Stimulated activated CD4-positive, alpha-beta T cell treated with anti-CD3 and anti-CD28 coated beads, Interleukin-12 subunit alpha, Interleukin-12 subunit beta, amount 100 ng/mL, for 48 hours (primary cell): ENCODE measurements around the gene SLC7A14.

Experiments used
- DNase-seq, 3 donors: peaks; one replicate each; pipeline ENCODE4 v3.0.0-alpha.2; 2020; ENCODE audit warnings: low read depth in 2 of 3, low spot score in 1 of 3

SLC7A14 gene

DNA sequence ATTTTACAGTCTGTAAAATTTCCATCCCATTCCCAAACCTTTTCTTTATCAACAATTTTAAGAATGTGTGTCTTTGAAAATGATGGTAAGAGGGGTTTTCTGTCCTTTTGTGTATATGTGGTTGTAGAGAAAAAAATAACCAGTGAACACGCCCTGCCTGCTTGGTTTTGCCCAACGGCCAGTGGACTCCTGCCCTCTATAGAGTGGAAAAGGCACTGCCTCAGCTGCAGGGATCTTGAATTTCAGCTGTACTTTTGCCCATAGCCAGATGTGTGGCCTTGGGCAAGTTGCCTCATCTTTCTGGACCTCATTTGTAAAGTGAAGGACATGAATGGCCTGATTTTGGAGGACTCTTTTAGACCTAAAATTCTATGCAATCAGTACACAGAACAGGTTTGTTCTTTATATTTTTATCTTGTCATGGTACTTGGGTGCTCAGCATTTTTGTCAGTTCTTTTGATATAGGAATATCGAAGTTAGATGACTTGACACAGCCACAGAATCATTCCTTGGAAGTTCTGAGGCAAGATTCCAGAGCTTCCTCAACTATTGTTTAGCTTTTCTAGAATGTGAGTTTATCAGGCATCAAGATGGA, 86.2 kb downstream of the SLC7A14 start:
- no peak for DNase-seq

DNA sequence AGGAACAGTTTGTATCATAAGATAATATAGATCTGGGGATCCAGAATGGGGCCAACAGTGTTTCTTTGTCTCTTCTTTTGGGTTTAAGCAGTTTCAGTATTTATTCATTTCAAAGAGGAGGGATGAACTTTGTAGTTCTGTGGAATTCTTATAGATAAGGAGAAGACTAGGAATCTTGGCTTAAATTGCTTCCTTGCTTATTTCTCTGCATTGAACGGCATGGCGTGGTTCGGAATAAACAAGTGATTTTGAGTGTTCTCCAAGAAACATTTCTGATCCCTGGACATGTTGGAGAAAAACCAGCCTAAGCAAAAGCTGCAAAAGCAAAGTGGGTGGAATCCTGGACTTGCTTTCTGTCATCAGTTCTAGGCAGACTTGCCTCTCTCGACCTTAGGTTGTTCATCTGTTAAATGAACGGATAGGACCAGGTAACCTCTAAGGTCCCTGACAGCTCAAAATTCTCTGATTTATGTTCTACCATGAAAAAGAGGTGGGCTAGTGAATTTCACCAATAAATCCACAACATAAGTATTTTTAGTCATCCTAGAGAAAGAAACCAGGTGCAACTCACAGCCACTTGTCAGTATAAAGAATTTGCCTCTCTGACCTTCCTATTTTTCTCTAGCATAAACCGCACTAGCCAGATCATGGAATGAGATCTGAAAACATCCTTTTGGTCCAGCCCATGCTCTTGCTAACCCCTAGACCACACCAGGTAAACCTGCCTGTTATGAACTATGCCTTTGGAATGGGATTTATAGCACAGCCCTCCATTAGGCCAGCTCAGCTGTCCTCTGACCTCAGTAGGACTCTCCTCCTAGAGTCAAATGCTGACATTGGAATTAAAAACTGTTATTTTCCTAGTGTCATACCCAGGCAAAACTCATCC, 88.4 kb downstream of the SLC7A14 start:
- no peak for DNase-seq

DNA sequence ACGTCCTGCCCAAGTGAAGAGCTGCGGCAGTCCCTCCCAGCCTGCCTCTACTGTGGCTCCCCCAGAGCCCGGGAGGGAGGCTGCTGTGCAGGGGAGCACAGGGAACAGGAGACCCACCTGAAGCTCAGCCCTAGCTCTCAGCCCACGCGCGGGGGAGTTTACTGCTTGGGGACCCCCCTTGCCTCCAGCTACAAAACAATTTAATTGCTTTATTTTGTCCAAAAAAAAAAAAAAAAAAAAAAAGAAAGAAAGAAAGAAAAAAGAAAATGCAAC, 89.1 kb downstream of the SLC7A14 start:
- no peak for DNase-seq

DNA sequence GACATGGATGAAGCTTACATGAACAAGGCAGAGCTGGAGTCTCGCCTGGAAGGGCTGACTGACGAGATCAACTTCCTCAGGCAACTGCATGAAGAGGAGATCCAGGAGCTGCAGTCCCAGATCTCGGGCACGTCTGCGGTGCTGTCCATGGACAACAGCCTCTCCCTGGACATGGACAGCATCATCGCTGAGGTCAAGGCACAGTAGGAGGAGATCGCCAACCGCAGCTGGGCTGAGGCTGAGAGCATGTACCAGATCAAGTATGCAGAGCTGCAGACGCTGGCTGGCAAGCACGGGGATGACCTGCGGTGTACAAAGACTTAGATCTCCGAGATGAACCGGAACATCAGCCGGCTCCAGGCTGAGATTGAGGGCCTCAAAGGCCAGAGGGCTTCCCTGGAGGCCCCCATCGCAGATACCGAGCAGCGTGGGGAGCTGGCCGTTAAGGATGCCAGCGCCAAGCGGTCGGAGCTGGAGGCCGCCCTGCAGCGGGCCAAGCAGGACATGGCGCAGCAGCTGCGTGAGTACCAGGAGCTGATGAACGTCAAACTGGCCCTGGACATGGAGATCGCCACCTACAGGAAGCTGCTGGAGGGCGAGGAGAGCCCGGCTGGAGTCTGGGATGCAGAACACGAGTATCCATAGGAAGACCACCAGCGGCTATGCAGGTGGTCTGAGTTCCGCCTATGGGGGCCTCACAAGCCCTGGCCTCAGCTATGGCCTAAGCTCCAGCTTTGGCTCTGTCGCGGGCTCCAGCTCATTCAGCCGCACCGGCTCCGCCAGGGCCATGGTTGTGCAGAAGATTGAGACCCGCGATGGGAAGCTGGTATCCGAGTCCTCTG, 89.6 kb downstream of the SLC7A14 start:
- DNase-seq, result no peak

DNA sequence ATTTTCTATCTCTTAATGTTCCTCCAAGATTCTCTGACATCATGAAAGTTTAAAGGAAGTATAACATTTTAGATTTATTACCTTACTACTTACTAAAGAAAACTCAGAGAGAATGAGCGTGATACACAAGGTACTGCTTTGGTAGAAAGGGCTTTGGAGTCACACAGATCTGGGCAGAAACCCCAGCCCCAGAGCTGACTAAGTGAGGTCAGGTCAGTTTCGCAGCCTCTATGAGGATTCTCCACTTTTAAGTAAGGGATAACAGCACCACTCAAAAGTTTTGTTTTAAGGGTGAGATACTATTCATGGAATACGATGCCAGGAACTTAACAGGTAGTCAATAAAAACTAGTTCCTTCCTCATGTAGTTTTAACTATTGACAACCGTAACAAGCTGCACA, 91.1 kb downstream of the SLC7A14 start:
- no peak for DNase-seq

DNA sequence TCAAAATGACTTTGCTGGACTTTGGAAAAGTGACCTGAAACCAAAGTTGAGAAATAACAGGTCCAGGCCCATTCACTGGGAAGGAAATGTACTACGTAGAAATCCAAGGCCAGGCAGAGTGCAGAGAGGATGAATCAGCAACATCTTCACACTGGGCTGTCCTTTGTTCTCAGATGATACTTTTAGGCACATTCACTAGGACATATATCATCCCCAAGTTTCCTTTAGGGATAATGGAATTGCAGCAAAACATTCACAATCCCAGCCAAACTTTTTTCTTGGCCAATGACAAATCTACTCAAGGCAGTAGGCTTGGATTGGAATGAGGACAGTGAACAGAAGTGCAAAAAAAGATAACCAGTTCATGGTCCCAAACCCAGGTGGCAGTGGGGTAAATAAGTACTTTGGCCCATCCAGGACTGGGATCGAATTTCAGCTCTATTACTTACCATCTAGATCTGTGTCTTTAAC, 92.1 kb downstream of the SLC7A14 start:
- no peak for DNase-seq

DNA sequence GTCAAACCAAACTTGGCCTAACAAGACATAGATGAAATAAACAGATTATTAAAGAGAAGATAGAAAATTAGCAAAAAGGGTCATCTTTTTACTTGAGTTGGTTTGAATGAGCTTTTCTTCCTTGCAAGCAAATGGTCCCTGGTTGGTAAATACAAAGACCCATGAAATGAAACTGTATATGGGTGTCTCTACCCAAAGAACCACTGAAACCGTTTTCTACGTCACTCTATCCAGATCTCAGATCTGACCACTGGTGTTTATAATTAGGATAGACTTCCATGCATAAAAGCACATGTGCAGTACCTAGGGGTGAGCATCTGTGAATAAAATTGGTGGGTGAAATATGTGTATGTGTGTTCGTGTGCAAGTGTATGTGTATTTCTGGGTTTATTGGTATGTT, 94.0 kb downstream of the SLC7A14 start:
- no peak for DNase-seq

DNA sequence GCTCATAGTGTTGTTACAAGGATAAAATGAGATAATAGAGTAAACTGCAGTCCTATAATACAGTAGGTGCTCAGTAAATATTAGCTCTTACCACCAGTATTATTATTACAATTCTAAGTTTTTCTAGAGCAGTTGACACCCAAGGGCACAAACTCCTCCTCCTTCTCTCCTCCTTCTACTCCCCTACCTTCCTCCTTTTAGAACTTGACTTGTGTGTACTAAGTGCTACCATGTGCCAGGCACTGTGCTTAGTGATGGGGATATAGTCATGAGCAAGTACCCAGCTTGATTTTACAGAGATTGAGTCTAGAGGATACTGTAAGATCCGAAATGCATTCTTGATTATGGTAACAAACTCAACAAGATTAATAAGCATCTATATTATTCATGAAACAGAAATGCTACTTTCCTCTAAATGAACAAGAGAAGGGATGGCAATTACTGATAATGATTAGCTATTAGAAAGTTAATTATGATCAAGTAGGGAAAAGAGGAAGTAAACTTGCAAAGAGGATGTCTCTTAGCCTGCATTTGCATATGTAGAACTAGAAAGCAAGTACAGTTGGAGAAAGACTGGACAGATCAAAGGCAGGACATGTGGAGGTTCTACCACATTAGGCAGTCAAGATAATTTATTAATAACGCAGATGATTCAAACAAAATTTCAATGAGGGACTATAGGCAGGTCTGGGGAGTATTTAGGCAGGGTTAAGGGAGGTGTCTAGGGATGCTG, 94.9 kb downstream of the SLC7A14 start:
- no peak for DNase-seq

DNA sequence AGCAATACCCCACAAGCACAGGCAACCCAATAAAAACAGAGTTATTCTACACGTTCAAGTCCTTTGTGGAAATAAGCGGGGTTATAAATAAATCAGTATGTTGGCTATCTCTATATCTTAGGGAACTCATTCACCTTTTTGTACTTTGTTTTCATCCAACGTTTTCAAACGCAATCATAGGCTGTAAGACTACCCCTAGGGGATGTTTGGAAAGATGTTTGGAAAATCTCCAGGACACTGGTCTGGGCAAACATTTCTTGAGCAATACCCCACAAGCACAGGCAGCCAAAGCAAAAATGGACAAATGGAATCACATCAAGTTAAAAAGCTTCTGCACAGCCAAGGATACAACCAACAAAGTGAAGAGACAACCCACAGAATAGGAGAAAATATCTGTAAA, 97.1 kb downstream of the SLC7A14 start:
- DNase-seq, result no peak

DNA sequence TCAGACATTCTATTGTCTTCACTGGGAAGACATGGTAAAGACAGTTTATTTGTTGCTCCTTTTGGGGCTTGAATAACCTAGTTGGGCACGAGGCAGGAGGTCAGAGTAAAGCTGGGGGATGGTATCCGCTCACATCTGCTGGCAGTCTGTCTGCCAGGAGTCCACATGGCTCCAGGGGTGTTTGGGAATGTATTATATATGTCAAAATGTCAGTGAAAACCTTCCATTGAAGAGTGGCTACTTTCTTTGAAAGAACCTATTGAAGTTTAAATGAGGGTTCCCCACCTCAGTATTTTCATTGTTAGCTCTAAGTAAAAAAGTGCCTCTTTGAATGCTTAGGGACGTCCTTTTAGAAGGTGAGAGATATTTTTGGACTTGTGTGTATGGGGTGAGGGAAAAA, 98.8 kb downstream of the SLC7A14 start:
- DNase-seq, result no peak

DNA sequence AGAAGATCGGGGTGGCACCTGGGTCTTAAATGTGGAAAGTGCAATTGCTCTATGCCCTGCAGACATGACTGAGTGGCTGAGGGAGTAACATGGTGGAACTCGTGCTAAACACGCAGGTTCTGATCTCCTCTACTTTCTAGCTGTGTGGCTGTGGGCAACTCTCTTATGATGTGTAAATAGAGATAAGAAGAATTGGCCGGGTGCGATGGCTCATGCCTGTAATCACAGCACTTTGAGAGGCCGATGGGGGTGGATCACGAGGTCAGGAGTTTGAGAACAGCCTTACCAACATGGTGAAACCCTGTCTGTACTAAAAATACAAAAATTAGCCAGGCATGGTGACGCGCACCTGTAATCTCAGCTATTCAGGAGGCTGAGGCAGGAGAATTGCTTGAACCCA, 99.5 kb downstream of the SLC7A14 start:
- no peak for DNase-seq

DNA sequence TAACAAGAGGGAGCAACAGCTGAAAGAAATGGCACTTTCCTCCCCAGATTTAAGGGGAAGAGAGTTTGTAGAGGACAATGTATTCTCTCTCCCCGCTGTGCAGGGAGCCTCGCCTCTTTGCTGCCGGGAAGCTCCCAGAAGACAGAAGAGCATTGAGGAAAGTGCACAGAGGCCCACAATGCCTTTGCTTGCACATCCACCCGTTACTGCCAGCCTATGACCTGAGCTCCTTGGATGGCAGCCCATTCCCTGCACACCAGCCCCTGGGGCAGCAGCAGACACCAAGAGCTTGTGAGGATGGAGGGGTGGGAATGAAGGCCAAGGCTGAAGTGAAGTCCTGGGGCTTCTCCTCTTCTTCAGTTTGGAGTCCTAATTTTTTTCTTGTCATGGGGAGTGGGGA, 100.2 kb downstream of the SLC7A14 start:
- DNase-seq, result no peak

DNA sequence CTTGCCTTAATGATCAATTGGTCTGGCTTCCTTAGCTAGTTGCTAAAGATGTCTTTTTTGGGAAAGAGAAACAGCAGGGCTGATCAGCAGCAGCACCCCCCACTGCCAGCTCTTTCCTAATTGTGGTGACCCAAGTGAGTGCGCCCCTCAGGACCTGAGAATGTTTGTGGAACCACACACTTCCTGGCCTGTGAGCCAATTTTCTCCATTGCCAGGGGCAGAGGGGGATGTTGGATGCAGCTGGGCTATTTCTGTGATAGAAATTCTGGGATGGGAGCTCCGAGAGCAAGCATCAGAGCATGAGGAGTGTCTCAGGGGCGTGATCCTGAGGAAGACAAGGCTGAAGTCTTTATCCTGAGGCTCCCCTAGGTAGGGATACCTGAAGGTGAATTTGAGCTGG, 100.6 kb downstream of the SLC7A14 start:
- DNase-seq, result no peak

DNA sequence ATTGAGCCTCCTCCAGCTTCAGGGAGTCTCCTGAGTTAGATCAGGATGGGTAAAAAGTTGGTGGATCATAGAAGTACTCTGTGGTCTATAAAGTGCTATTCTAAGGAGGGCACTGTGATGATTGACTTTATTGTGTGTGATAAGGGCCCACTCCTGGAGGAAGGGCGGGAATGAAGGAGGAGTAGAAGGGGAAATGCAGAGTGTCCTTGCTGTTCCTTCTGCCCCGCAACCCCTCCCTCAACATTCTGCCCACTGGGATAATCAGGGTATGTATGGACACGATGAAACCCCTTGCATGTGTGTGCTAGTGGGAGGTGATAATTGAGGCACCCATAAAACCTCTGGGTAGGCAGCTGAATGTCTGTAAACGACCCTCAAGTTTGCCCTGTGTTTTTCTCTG, 101.0 kb downstream of the SLC7A14 start:
- no peak for DNase-seq

DNA sequence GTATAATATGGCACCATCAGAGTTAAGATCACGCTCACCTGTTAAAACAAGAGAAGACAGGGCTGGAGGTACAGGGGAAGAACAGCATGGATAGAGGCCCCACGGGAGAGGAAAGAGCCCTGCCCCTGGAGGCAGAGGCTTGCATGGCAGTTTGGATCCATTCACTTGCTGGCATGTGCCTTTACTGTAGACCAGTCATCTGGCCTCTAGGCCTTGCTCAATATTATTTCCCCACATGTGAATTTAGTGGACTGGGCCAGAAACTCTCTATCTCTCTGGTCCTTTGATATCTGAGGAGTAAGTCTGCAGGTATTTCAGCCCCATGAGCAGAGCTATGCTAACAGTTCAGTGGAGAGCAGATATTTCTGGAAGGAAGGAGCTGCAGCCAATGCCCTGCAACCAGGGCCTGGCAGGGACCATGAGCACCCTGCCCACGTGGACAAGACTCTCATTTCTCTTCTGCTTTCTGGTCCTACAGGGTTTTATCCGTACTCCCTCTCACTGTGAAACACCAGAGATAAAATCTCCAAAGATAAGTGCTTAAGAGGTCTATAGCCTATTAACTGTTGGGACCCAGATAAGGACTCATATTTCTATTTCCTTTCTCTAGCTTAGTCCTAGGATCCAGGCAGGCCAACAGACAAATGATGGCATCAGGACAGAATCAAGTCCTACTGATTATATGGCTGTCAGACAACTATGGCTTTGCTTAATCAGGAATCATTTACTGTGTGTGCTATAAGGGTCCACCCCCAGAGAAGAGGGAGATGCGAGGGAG, 102.2 kb downstream of the SLC7A14 start:
- no peak for DNase-seq

DNA sequence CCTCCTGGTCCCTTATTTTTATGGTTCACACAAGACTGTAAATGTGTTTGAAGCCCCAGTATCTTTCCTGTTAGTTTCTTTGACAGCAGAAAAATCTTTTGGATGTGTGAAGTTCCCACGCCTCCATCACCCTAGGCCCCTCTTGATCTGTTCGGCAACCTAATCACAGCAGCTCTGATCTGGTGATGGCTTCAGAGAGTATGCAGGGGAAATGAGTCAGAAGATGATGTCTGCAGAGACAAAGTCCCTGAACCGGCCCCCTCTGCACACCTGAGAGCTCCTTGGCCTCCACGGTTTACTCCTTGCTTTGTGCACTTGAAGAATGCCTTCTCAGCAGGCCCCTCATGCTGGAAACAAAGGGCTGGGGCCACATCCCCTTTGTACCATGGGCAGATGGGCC, 103.7 kb downstream of the SLC7A14 start:
- no peak for DNase-seq

DNA sequence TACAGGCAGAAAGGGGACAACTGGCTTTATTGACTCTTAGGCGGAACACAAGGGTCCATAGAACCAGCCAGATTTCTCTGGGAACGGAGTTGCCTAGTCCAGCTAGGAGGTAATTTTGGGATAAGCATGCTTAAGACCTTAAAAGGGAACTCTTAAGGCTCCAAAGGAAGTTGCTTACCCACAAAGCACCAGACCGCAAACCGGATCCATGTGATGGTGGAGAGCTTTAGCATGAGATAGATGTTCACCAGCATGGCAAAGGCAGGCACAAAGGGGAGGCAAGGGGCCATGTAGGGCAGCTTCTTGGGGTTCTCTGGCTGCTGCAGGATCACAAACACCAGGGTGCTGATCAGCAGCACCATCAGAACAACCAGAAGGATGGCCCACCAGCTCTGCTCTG, 105.8 kb downstream of the SLC7A14 start:
- no peak for DNase-seq

DNA sequence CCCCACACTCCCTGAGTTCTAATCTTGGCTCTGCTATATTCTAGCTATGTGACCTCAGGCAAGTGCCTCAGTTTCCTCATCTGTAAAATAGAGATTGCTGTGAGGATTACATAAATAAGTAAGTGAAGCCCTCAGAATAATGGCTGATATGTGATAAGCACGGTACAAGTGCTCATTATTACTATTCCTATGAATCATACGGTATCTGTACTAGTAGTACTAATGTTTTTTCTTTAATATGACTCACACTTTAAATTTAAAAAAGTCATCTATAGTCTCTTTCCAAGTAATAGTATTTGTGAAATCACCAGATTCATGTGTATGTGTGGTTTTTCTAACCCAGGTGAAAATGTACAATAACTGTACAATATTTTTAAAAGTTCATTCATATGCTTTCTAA, 108.5 kb downstream of the SLC7A14 start:
- DNase-seq, result no peak

DNA sequence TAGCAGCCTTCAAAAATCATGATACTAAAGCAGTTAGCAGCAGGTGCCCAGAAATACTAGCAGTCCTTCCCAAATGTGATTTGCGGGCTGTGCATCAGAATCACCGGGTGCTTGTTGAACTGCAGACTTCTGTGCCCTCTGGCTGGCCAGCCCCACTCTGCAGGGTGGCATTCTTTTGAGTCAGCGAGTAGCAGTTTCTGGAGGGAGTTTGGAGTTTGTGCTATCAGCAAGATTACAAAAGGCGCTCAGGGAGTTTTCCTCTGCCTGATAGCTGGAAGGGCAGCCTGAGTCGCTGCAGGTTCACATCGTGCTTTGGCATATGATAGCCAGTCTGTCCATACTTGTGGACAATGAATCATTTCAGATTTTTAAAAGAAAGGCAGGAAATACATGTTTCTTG, 109.6 kb downstream of the SLC7A14 start:
- no peak for DNase-seq

DNA sequence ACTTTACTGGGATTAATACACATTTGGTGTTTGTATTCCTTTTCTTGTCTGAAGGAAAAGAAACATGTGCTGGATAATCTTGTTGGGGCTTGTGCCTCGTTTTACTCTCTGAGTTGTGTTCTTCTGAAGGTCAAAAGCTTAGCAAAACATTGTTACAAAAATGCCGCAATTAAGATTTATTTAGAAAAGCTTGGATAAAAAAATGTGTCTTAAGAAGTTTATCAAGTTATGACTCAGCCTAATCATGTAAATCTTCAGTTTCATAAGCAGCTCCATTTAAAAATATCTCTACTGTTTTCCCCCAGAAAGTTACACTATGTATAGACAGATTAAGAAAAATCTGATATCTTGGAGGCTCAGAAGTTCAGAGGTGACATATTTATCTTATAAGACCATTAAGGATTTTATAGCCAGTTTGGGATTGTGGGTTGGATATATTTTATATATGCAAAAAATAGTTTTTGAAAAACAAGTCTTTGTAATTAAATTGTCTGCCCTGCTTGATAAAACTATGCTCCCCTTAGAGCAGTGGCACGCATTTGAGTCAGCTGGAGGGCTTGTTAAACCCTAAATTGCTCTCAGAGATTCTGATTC, 110.7 kb downstream of the SLC7A14 start:
- no peak for DNase-seq
